Cardiac muscle cell (in vitro differentiated cells and primary cell): Measurements from ENCODE around the gene GAS7. TPM values are rescaled to one million over a fixed set of nuclear protein-coding genes. Genes with fewer than 3 reads are reported as not detected.

ENCODE experiments used
- DNase-seq, 2 donors: peaks; one replicate each; pipeline versions ENCODE4 v3.0.0 to v3.0.0-alpha.2; 2010 to 2017; ENCODE audit warnings: low read depth in 1 of 2, low spot score in 1 of 2
- H3K27ac ChIP-seq: fragments of 200-600 bp; sonication (generic); 2 replicates; pipeline ENCODE4 v1.5.1; 2016
- H3K27me3 ChIP-seq: fragments of 200-600 bp; sonication (generic); 2 replicates; pipeline ENCODE4 v1.6.0; 2016; ENCODE audit warnings: control low read depth
- H3K36me3 ChIP-seq: fragments of 200-600 bp; sonication (generic); 2 replicates; pipeline ENCODE4 v1.5.1; 2016; ENCODE audit warnings: control low read depth
- H3K4me1 ChIP-seq: fragments of 200-600 bp; sonication (generic); 2 replicates; pipeline ENCODE4 v1.8.1; 2017; ENCODE audit warnings: low read depth, mild to moderate bottlenecking, mixed run types
- H3K4me3 ChIP-seq: fragments of 200-600 bp; sonication (generic); 2 replicates; pipeline ENCODE4 v1.5.1; 2016; ENCODE audit warnings: mild to moderate bottlenecking
- H3K9me3 ChIP-seq: fragments of 200-600 bp; sonication (generic); 2 replicates; pipeline ENCODE4 v1.5.1; 2017; ENCODE audit warnings: low read depth, mild to moderate bottlenecking, control low read depth
- polyA plus RNA-seq: library from polyadenylated mRNA; unstranded; fragments of >200 nt; fragmentation: Nextera tagmentation; extraction: Ambion mirVana; gene quantifications from 2 replicates; pipeline ENCODE4 v1.2.1, GENCODE V29; 2016
- total RNA-seq: library from RNA; depleted of rRNA; stranded (reverse); fragments of >200 nt; gene quantifications from 2 replicates; pipeline ENCODE4 v1.2.3, GENCODE V29; 2016
- TF ChIP-seq, protein P1 (sequence below): IDR thresholded peaks from 2 replicates; pipeline ENCODE4 v1.5.1; 2012; ENCODE audit warnings: low read depth, mild to moderate bottlenecking, low read length

GAS7 gene
- total and polyA plus RNA-seq, 2 experiments from 2014 or later, result 6.1 to 13.5 TPM

DNA sequence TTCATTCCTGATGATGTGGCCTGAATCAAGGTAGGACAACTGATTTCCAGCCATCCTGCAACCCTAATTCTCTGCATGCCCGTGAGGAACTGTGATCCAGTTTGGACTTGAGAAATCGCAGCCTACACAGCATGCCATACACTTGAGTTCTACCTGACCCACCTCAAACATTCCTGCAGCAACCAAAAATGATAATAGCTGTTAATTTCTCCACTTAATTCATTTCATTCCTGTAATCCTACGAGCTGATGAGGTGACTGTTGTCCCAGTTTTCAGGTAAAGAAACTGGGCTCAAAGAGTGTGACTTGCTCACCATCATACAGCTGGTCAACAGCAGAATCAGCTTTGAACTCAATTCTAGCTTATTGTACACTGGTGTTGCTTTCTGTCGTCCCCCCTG, 2.2 kb upstream of the GAS7 start:
- H3K36me3 ChIP-seq, result no peaks in the 10 kb centered on the region
- H3K9me3 ChIP-seq, result no peaks in the 10 kb centered on the region
- no peak overlapping the region for H3K4me3 ChIP-seq
- TF ChIP-seq, protein P1, sequence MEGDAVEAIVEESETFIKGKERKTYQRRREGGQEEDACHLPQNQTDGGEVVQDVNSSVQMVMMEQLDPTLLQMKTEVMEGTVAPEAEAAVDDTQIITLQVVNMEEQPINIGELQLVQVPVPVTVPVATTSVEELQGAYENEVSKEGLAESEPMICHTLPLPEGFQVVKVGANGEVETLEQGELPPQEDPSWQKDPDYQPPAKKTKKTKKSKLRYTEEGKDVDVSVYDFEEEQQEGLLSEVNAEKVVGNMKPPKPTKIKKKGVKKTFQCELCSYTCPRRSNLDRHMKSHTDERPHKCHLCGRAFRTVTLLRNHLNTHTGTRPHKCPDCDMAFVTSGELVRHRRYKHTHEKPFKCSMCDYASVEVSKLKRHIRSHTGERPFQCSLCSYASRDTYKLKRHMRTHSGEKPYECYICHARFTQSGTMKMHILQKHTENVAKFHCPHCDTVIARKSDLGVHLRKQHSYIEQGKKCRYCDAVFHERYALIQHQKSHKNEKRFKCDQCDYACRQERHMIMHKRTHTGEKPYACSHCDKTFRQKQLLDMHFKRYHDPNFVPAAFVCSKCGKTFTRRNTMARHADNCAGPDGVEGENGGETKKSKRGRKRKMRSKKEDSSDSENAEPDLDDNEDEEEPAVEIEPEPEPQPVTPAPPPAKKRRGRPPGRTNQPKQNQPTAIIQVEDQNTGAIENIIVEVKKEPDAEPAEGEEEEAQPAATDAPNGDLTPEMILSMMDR, result no peak
- no peak for DNase-seq
- H3K27ac ChIP-seq, result no peak overlapping the region
- H3K4me1 ChIP-seq, result no peaks in the 10 kb centered on the region
- peaks cover 12% of the 10 kb centered on the region for H3K27me3 ChIP-seq

DNA sequence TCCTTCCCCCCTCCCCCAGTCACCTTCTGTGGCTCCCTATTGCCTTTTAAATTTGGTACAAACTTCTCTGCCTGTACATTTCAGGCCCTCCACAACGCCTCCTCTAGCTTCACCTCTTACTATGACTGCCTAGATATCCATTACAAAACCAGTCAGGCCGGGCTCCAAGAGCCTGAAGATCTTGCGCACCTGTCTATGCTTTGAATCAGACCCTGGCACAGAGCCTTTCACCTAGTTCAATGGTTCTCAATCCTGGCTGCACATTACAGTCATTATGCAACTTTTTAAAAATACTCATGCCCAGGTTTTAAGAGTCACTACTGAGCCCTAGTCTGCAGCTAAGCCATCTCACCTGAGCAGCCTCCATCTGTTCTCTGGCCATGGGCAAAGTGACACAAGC, 1.6 kb upstream of the GAS7 start:
- TF ChIP-seq, protein P1, result no peak
- Histone ChIP-seq H3K36me3 (no peaks in the 10 kb centered on the region), H3K9me3 (no peaks in the 10 kb centered on the region), H3K27me3 (peaks cover 12% of the 10 kb centered on the region), H3K4me3 (no peak overlapping the region), H3K27ac (no peak overlapping the region), H3K4me1 (no peaks in the 10 kb centered on the region)
- DNase-seq, result no peak

DNA sequence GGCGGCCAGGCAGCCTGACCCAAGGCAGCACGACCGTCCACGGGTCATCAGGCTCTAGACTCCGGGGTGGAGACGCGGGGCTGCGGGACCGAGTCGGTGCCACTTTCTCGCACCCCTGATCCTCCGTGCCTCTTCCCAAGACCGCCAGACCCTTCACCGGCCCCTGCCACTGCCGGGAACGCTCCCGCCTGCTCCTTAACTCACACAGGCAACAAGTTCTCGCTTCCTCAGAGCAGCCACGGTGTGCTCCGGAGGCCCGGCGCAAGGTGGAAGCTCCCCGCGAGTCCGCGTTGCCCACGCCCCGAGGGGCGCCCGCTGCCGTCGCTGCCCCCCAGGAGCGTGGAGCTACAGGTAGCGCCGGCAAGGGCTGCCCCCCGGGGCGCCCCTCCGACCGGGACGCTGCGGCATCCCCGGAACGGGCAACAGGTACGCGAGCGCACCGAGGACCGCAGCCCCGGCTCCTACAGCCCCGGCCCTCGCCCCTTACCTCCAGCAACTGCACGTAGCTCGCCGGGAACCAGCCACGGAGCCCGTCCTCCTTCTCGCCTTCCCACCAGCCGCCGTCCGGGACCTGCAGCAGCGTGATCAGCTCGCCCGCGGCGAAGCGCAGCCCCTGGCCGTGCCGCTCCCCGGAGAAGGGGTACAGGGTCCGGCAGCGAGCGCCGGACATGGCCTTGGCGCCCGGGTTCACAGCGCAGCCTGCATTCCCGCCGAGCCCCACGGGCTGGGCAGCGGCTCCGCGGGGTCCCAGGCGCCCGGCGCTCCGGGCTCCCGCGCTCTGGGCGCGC, 491 bp downstream of the GAS7 start:
- no peaks in the 10 kb centered on the region for H3K9me3 ChIP-seq
- DNase-seq, result peak in 1 of 2 donors; percentile 55
- no peaks in the 10 kb centered on the region for H3K4me1 ChIP-seq
- no peak overlapping the region for H3K27ac ChIP-seq
- peaks cover 12% of the 10 kb centered on the region for H3K27me3 ChIP-seq
- no peaks in the 10 kb centered on the region for H3K36me3 ChIP-seq
- H3K4me3 ChIP-seq, result peak overlapping the region; percentile 80
- TF ChIP-seq, protein P1, result no peak

DNA sequence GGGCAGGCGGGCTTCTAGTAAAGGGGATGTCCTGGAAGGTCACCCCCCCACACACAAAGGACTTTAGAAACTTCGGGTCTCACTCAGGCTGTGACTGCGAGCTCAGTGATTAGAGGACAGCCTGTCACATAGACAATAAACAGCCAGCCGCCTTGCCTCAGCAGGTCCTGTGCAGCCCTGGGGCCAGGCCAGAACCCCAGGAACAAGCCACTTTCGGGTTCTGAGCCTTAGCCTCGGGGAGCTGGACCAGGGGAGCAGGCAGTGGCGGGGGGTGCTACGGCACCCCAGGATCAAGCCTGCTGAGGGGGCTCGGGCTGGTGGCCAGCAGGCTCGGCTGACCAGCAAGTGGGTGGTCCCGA, 1.1 kb downstream of the GAS7 start:
- peak in 1 of 2 donors; percentile 70 for DNase-seq
- TF ChIP-seq, protein P1, result no peak
- peak overlapping the region; percentile 80 for H3K4me3 ChIP-seq

DNA sequence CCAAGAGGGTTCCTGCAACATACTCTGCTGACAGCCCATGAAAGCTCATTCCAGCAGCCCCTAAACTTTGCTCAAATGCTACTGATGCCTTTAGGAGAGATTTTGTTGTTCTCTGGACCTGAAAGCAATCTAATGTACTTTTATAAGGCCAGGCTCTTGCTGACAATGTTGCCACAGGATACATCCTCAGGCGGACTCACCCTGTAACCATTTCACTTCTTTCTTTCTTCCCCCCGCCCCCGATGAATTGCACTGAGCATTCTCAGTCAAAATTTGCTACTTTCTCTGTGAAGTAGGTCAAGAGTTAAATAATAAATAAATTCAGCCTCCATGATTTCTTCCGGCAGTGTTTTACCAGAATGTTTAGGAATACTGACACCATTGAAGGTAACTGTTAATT, 1.5 kb downstream of the GAS7 start:
- TF ChIP-seq, protein P1, result no peak
- H3K36me3 ChIP-seq, result no peaks in the 10 kb centered on the region
- H3K27me3 ChIP-seq, result peaks cover 12% of the 10 kb centered on the region
- H3K27ac ChIP-seq, result no peak overlapping the region
- DNase-seq, result no peak
- no peaks in the 10 kb centered on the region for H3K4me1 ChIP-seq
- no peaks in the 10 kb centered on the region for H3K9me3 ChIP-seq
- no peak overlapping the region for H3K4me3 ChIP-seq

More for the DNA sequence above, 1.1 kb downstream of the GAS7 start:
- no peaks in the 10 kb centered on the region for H3K9me3 ChIP-seq
- H3K27ac ChIP-seq, result no peak overlapping the region
- H3K27me3 ChIP-seq, result peaks cover 12% of the 10 kb centered on the region
- H3K4me1 ChIP-seq, result no peaks in the 10 kb centered on the region
- no peaks in the 10 kb centered on the region for H3K36me3 ChIP-seq
